Heart left ventricle (tissue), 13 donors: Measurements from ENCODE around the gene TBX1.

Source experiments
- CTCF ChIP-seq, 12 donors: fragments of 200-600 bp; sonication (generic) in 4 of 12; IDR thresholded peaks; one replicate each; pipeline versions ENCODE4 v1.5.0 to v1.8.0; 2018 to 2022; ENCODE audit warnings: antibody characterized with exemption in 12 of 12, mild to moderate bottlenecking in 5 of 12
- POLR2A ChIP-seq, 2 donors: fragments of 450-650 bp; IDR thresholded peaks; one replicate each; pipeline ENCODE4 v1.6.1; 2017; ENCODE audit warnings: antibody characterized with exemption in 2 of 2, mild to moderate bottlenecking in 2 of 2, moderate library complexity in 2 of 2
- donor health status: ischemic (EF 13 %, LVEDD 7.1; RV severe dilation, severe dysfunction).
- donor health status: DM: no; HTN: yes; CAD: no.
- donor health status: DM: no; HTN: no; CAD: no.
- donor health status: ischemic (EF 25% LVEDD 6.9; RV normal size, moderate dysfunction).
- donor health status: ischemic (EF 25% LVEDD 5.7; RV mildly dilated, moderate dysfunction).
- donor health status: ischemic (EF 35%, LVEDD 5.7; RV mildly dilated, moderate dysfunction).
- donor health status: nonischemic (EF 11% LVEDD 7.7; RV severe dilation, severe dysfunction).
- donor health status: DM: yes; HTN: yes; CAD: no.
- donor health status: PGD.
- donor health status: ischemic (EF 29% LVEDD 5.4; RV normal size, mild dysfunction).
- donor health status: nonischemic (EF 23%, LVEDD 6.1; RV moderate dilation, normal function).

GRCh38 chr22:19811211-19811621 is 50.6 kb downstream of the TBX1 start:
- TF ChIP-seq POLR2A (IDR thresholded peaks at IDR 0.05) (no peak), CTCF (IDR thresholded peaks at IDR 0.05) (no peak)
